ENCODE results near the gene TBXAS1.
"Not testable (repeated sequence)": the region's sequence is repeated elsewhere in the genome, so short reads cannot be mapped to it uniquely, and the experiment has no call there.

The TBXAS1 gene

DNA sequence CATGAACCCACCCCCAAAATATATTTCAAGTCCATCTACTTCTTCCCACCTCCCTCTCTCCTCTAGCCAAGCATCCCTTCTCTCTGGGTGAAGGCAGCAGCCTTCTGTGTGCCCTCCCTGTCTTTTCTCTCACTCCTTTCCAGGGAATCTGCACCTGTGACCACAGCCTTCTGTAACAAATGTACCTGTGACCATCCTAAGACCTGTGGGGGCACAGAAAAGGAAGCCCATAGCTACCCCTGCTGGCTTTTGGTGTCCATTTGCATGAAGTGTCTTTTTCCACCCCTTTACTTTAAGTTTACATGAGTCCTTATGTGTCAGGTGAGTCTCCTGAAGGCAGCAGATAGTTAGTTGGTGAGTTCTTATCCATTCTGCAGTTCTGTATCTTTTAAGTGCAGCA is 2.0 kb upstream of the TBXAS1 start:
- no peak for DNase-seq

DNA sequence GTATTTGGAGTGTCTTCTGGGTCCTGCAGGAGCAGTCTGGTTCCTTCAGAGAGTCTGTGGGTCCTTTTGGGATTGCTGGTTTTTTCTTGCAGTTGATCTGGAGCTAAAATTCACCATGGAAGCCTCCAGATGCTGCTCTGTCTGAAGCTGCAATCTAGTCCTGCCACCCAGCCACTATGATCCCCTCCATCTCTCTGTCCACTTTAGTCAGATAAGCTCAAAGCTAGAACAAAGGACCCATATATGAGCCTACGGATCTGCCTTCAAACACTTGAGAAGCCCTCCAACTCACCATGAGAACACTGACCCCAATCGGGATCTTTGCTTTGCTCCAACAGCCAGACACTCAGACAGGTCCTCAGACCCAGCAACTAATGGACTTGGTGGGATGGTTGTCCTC is 618 bp upstream of the TBXAS1 start:
- no peak for DNase-seq

DNA sequence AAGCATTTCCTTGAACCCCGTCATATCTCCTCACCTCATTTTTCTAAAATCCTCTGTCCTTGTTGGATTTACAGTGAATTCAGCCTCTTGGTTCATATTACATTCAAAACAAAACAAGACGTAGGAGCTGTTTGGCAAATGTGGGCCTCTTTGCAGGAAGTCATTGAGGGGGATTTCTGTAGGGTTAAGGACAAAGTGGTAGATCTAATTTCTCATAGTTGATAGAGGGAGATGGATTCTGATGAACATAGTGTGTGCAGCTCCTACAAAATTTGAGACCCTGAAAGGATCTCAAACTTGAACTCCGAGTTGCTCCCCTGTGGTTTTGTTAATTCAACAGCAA is 682 bp downstream of the TBXAS1 start:
- no peak for DNase-seq

DNA sequence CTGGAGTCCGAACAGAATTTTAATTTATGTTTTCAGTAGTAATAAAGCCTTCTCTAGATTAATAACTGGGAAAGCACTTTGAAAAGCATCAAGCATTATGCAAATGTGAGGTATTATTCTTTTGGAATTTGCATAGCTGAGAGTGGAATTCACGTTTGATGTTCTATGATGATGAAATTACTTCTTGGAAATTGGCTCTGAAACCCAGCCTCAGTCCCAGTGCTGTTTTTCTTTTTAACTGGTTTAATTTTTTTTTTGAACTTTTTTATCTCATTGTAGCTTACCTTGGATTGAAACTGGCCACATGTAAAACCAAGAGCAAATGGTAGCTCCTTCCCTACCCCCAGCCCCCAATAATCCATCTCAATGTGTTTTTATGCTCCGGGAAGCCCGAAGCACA is 1.2 kb downstream of the TBXAS1 start:
- DNase-seq = no peak

DNA sequence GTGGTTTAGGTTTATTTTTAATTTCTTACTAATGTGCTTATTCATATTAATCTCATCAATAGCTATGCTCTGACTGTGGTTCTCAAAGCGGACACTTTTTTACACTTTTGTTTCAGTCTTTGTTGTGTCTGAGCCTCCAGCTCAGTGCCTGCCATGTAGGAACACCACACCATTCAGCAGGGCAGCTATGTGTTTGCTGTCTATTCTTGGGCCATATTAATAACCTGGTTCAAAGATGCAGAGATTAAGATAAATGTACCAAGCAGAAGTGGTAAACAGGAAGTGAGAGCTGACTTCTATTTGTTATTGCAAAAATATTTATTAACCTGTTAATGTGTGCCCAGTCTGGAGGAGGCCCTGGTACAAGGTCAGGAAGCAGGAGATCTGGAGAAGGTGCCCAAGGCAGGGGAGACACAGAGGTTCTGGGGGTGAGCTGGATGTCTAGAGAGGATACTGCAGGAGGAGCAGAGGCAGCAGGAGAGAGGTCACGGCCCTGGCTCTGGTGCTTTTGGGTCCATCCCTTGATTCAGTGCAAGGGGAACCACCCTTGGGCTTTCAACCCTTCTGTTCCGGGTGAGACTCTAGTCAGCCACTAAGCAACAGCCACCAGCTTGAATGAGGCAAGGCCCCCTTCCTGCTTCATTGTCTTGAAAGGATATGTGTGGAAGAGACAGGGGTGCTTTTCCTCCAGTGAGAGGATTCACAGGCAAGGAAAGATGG is 1.9 kb downstream of the TBXAS1 start:
- DNase-seq = no peak

DNA sequence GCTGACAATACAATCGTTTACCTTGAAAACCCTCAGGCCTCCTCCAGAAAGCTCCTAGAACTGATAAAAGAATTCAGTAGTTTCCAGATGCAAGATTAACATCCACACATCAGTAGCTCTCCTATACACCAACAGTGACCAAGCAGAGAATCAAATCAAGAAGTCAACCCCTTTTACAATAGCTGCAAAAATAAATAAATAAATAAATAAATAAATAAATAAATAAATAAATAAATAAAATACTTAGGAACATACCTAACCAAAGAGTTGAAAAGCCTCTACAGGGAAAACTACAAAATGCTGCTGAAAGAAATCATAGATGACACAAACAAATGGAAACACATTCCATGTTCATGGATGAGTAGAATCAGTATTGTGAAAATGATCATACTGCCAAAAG is 6.8 kb downstream of the TBXAS1 start:
- not testable (repeated sequence) for DNase-seq

DNA sequence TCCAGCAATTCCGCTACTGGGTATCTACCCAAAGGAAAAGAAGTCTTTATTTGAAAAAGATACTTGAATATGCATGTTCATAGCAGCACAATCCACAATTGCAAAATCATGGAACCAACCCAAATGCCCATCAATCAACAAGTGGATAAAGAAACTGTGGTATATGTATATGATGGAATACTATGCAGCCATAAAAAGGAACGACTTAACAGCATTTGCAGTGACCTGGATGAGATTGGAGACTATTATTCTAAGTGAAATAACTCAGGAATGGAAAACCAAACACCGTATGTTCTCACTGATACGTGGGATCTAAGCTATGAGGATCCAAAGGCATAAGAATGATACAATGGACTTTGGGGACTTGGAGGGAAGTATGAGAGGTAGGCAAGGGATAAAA is 8.2 kb downstream of the TBXAS1 start:
- not testable (repeated sequence) for DNase-seq

DNA sequence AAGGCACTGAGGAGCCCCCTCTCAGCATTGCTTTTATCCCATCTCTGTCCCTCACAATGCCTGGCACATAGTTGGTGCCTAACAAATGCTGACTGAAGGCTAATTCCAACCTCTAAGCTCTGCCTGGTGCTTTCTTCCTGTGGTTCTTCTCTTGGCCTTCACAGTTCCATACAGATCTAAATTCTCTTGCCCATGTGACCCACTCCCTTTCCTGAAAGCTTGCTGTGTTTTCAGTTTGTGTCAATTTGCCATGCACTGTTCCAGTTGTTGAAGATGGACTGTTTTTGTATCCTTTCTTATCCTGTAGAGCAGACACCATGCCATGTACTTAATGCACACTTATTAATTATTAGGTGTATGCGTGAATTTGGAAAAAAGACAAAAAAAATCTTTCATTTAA is 9.2 kb downstream of the TBXAS1 start:
- DNase-seq = no peak

DNA sequence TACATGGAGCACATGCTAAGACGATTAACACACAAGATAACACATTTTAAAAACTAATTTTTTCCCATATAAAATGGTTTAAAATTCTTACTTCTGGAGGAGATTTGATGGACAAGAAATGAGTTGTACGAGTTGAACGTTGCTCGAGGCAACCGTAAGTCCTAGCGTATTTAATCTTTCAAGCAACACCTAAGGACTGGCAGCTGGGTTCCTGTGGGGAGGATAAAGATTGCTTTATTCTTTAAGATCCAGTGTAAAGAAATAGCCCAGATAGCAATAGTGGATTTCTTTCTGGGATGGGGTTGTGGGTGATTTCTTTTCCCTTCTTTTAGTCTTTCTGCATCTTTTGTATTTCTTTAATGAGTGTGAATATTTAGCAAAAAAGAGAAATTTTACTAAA is 9.8 kb downstream of the TBXAS1 start:
- no peak for DNase-seq

DNA sequence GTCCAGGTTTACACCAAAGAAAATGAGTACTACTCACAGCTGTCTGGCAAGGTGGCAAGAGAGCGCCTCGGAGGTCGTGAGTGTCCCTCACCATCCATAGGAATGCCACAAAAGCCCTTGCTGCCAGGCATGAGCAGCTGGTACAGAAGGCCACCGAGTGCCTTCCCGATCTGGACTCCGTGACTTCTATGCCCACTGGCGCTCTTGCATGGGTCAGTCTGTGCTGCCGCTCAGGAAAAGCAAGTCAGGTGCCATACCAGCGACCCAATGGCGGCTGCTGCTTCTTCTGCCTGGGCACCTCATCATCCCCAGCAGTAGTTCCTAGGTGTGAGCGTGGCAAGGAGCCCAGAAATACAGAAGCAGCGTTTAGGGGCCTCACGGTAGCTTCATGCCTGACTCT is 11.7 kb downstream of the TBXAS1 start:
- no peak for DNase-seq

DNA sequence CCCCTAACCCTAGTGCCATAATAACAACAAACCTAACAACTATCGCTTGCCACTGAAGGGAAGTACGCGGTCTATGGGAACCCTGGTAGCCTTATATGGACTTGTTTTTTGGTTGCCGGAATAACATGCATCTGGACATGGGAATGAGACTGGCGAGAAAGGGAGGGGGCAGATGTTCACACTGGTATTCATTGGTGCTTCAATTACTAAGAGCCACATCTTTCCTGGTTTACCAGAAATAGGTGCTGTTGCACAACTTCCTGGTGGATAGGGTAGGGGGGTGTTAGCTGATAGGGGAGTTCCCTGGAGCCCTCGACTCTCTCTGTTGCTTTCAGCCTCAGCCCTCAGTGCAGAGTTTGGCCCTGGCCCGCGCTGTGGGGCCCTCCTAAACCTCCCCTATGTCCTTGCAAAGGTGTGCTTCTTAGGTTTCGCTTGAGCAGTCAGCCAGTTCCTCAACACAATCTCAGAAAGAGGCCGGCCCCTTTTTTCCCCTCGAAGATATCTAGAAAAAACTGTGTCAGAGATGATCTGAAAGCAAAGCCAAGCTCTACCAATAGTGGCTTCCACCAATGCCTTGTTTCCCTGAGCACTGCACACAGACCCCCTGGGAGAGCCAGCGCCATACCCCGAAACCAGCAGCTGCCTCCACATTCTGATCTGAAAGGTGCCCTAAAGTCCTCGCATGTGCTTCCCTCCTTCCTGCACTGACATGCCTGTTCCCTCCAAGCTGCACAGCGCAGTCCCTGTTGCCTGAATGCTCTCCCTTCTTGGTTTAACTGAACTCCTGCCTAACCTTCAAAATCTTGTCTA is 13.5 kb downstream of the TBXAS1 start:
- DNase-seq = no peak

DNA sequence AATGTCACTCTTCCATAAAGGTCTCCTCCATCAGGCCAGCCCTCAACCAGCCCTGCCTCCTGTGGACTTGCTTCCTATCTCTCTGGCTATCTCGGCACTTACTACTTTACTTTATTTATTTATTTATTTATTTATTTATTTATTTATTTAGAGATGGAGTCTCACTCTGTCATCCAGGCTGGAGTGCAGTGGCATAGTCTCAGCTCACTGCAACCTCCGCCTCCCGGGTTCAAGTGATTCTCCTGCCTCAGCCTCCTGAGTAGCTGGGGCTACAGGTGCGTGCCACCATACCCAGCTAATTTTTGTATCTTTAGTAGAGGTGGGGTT is 14.1 kb downstream of the TBXAS1 start:
- not testable (repeated sequence) for DNase-seq

DNA sequence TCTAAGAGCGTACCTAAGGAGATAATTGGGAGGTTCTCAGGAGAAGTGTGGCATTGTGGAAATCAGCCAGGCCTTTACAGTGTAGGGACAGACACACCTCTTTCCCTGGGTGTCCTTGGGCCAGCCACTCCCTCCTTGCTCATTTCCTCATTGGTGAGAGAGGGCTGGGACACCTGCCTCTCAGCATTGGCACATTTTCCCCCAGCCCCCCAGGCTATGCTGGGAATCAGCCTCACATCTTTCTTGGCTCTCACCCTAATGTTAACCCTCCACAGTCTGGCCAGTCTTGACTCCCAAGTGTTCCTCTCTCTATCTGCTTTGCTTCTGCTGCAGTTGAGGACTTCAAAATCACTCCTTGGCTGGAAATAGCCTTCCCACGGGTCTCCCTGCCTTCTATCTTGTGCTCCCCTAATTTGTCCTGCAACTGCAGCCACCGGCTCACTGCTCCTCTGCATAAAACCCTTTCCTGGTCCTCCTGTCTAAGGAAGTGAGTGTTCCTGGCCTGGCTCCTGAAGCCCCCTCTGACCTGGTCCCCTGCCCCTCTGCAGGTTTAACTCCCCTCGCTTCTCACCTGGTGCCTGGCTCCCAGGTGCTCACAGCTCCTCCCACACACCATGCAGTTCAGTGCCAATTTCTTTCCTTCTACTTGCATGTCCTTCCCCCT is 15.8 kb downstream of the TBXAS1 start:
- DNase-seq = no peak

DNA sequence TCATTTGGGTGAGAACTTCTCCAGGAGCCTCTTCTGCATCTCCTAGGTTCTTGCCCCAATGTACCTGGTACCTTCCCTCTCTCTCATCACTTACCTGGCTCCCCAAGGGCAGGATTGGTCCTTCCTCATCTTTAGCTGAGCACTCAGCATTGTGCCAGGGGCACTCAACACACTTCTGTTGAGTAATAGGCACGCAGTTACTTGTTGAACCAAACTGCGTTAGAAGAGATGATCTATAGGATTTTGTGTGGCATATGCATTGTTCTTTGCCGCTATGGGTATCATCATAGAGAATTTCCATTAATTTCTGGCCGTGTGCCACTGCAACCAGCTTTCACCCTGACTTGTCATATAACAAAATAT is 16.4 kb downstream of the TBXAS1 start:
- no peak for DNase-seq

DNA sequence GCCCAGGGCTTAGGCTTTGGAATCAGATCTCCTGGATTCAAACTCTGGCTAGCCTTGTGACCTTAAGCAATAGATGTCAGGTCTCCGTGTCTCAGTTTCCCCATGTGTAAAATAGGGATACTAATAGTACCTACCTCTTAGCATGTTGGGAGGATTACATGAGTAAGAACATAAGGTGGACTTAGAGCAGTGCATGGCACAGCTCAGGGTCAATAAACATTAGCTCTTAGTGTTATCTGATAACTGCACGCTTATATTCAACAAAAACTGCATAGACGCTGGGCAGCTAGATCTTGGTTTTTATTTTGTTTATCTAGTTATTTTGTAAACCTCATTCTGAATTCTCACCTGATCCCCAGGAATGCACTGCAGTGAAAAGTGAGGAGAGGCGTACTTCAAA is 17.2 kb downstream of the TBXAS1 start:
- DNase-seq = no peak

DNA sequence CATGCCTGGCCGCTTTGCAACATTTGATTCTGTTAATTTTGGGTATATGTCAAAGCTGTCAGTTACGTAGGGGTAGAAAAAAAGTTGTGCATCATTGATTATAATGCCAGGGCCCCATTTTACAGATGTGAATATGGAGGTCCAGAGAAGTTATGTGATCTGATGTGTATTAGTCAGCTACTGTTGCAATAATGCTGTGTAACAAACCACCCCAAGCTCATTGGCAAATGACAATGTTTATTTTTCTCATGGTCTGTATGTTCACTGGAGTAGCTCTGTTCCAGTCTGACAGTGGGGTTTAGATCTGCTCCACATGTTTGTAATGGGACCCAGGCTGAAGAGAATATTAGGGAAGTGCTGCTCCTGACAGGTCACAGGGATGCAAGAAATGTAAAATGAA is 19.2 kb downstream of the TBXAS1 start:
- DNase-seq = no peak

DNA sequence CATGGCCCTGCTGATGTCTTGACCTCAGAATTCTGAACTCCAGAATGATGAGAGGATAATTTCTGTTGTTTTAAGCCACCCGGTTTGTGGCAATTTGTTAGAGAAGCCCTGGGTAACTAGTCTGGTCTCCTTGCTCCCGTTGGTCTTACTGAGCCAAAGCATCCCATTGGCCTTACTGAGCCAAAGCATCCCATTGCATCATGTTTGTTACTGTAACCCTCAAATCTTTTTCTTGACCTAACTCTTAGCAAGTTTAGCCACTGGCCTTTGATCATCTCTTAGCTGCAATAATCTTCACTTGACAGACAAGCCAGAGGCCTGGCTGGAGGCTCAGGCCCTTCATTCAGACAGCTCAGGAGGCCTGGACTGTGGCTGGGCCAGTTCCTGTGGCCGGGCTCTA is 21.8 kb downstream of the TBXAS1 start:
- DNase-seq = no peak

DNA sequence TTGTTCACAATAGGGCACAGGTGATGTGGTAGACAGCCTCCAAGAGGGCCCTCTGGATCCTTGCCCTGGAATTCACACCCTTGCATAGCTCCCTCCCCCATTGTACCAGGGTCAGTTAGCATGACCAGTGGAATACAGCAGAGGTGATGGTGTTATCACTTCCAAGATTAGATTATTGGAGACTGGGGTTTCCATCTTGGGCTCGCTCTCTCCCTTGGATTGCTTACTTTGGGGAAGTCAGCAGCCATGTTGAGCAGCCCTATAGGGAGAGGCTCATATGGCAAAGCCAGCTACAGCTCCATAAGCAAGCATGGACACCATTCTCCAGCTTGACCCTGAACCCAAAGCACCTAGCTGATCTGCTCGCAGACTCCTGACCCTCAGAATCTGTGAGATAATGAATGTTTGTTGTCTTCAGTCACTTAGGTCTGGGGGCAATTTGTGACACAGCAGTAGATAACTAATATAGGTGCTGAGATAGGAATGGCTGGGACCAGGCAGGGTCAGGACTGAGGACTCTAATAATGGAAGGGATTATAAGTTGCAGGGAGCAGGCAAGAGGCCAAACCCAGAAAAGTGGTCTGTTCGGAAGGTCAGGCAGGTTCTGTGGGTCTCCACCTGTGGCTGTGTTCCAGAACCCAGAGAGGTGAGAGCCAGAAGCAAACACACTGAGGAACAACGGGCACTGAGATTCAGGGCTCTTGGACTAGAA is 22.9 kb downstream of the TBXAS1 start:
- no peak for DNase-seq

DNA sequence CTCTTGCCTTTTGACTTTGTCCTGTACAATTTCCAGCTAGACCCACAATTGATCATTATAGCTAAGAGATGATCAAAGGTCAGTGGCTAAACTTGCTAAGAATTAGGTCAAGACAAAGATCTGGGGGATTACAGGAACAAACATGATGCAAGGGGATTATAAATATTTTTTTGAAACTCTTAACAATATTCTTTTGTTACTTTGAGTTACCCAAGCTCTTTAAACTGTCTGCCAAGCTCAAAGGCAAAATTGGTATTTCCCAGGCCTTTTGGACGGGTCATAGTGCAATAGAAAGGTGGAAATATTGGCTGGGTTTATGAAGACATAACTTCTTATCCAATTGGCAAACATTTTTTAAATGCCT is 23.4 kb downstream of the TBXAS1 start:
- no peak for DNase-seq

DNA sequence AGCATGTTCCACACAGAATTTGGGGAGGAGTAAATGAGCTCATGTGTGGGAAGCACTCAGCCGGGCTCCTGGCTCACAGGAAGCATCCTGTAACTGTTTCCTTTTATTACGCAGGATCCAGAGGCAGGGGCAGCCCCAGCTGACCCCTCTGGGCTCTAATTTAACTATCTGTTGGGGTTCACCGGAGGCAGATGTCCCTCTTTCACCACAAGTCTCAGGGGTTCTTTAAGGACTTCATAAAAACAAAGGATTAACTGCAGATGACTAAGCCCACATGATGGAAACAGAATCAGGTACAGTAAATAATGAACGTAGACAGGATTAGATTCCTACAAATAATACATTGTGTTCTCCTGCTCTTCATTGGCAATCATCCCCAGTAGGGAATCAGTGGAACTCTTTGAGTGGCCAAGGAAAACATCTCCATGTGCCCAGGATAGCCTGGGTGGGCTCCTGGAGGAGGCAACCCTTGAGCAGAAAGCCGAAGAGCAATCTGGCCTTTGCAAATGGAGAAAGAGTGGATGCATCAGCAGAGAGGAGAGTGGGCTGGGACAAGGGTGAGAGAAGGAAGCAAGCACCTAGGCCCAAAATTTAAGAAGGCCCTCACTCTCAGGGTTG is 24.6 kb downstream of the TBXAS1 start:
- no peak for DNase-seq

DNA sequence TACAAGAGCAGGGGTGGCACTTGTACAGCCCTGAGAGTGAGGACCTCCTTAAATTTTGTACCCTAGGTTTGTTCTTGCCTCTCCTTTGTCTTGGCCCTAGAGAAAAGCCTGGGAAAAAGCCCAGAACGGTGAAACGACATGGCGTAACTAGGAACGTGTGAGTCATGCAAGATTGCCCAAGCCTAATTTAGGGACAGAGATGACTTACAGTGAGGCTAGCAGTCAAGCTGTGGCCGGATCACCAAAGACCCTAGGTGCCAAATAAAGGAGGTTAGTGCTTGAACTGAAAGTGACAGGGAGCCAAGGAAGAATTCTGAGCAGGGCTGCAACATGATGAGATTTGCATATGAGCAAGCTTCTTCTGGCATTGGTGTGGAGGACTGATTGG is 25.1 kb downstream of the TBXAS1 start:
- DNase-seq = peak; percentile 25

DNA sequence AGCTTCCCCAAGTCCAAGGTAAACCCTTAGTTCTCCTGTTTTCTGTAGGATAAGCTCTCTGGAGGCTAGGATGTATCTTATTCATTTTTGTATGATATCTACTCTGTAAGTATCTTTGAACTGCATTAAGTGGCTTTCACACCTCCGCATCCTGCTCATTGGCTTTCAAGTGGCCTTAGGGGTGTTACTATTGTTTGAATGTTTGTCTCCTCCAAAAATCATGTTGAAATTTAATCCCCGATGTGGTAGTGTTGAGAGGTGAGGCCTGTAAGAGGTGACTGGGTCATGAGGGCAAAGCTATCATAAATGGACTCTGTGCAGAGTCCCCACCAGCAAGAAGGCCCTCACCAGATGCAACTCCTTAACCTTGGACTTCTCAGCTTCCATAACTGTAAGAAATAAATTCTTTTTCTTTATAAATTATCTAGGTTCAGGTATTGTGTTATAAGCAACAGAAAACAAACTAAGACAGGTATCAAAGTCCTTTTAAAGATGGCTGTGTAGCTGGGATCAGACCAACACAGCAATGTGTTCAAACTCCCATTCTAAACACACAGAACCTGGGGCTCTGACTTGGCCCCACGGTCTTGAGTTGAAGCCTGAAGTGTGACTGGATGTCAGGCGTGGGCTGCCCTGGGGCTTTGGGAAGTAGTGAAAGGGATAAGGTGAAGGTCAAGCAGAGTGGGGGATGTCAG is 25.9 kb downstream of the TBXAS1 start:
- DNase-seq = no peak

Data from EL (cell line).